Activated CD8-positive, alpha-beta T cell treated with anti-CD3 and anti-CD28 coated beads for 36 hours (primary cell): ENCODE data around the gene TAGAP. TPM values are rescaled to one million over a fixed set of nuclear protein-coding genes. Genes with fewer than 3 reads are reported as not detected.

ENCODE experiments used
- ATAC-seq: fragments of 200-7000 bp; cut with Tn5 transposase; one replicate; pipeline ENCODE4 v1.10.0; 2021; ENCODE audit warnings: mild to moderate bottlenecking, moderate library complexity
- CTCF ChIA-PET: fragments of 350-600 bp; sonication (Branson Sonifier 250); formaldehyde crosslinking; loops from one replicate; lab custom pipeline; 2021; ENCODE audit warnings: antibody characterized with exemption; lab: Charles Lee
- POLR2A ChIA-PET: fragments of 350-600 bp; sonication (Branson Sonifier 250); formaldehyde crosslinking; loops from one replicate; lab custom pipeline; 2021; ENCODE audit warnings: antibody characterized with exemption; lab: Charles Lee
- DNase-seq: peaks from one replicate; pipeline ENCODE4 v3.0.0-alpha.2; 2020
- H3K27ac Mint-ChIP-seq: one replicate; pipeline ENCODE4 v1.8.0; 2021; ENCODE audit warnings: mild to moderate bottlenecking, mixed read lengths
- H3K27me3 Mint-ChIP-seq: one replicate; pipeline ENCODE4 v1.8.0; 2021; ENCODE audit warnings: mixed read lengths
- H3K36me3 Mint-ChIP-seq: one replicate; pipeline ENCODE4 v1.8.0; 2021; ENCODE audit warnings: low read depth, mixed read lengths
- H3K4me1 Mint-ChIP-seq: one replicate; pipeline ENCODE4 v1.8.0; 2021; ENCODE audit warnings: low read depth, mixed read lengths
- H3K4me3 Mint-ChIP-seq: one replicate; pipeline ENCODE4 v1.8.0; 2021; ENCODE audit warnings: mild to moderate bottlenecking, moderate library complexity, mixed read lengths
- H3K9me3 Mint-ChIP-seq: one replicate; pipeline ENCODE4 v1.8.0; 2021; ENCODE audit warnings: mixed read lengths
- intact Hi-C: fragments of 100-400 bp; cut with micrococcal nuclease; formaldehyde crosslinking; loops from one replicate; pipeline ENCODE4 v1.10.0; 2022
- total RNA-seq, 2 experiments: library from RNA; stranded (reverse); gene quantifications; one replicate each; pipeline ENCODE4 v1.2.3, GENCODE V29; 2021
- TF ChIP-seq, protein P1 (sequence below): fragments of 200-600 bp; IDR thresholded peaks from one replicate; pipeline ENCODE4 v1.8.0; 2022; ENCODE audit warnings: antibody characterized with exemption, mild to moderate bottlenecking

TAGAP gene
- total RNA-seq, 2 experiments from 2014 or later = 112 to 113 TPM

- H3K27me3 Mint-ChIP-seq = no peaks in the 10 kb centered on the region
- ATAC-seq = no peak
- no peaks in the 10 kb centered on the region for H3K9me3 Mint-ChIP-seq
- TF ChIP-seq, protein P1, sequence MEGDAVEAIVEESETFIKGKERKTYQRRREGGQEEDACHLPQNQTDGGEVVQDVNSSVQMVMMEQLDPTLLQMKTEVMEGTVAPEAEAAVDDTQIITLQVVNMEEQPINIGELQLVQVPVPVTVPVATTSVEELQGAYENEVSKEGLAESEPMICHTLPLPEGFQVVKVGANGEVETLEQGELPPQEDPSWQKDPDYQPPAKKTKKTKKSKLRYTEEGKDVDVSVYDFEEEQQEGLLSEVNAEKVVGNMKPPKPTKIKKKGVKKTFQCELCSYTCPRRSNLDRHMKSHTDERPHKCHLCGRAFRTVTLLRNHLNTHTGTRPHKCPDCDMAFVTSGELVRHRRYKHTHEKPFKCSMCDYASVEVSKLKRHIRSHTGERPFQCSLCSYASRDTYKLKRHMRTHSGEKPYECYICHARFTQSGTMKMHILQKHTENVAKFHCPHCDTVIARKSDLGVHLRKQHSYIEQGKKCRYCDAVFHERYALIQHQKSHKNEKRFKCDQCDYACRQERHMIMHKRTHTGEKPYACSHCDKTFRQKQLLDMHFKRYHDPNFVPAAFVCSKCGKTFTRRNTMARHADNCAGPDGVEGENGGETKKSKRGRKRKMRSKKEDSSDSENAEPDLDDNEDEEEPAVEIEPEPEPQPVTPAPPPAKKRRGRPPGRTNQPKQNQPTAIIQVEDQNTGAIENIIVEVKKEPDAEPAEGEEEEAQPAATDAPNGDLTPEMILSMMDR = no peak
- peaks cover 8% of the 10 kb centered on the region for H3K36me3 Mint-ChIP-seq
- intact Hi-C loops = no loop called here
- DNase-seq = peak; percentile 39
- peak overlapping the region; percentile 55 for H3K27ac Mint-ChIP-seq
- H3K4me1 Mint-ChIP-seq = peaks cover 73% of the 10 kb centered on the region
- H3K4me3 Mint-ChIP-seq = no peak overlapping the region
- POLR2A ChIA-PET = interaction anchor here (1.2 to 19.9 kb wide), 6 partner anchors 10 to 49 kb away, joined by 3 to 327 read pairs (median 8); partner anchors contain the start of gene TAGAP
- CTCF ChIA-PET = interaction anchor here (1.3 to 1.9 kb wide), 2 partner anchors 25 to 27 kb away, joined by 3 to 4 read pairs; no protein-coding TSS in a partner anchor
These were observed 22.5 kb upstream of the TAGAP start for GRCh38 chr6:159067334-159067733.

DNA sequence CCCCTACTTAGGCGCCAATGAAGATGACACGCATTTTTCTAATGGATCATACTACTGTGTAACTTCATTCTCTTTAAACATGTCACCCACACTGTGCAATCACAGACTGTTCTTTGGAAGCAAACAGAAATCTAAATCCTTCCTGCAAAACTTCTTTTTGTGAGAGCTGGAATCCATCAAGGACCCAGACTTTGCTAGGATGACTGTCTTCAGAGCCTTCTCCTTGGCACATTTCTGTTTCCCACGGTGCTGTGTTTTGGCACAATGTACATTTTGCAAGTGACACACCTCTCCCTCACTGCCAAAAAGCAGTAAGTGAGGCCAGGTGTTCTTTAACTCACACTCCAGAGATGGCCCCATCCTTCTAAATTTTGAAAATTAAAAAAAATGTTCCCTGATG lies 21.7 kb upstream of the TAGAP start:
- ChIA-PET POLR2A (interaction anchor here (1.7 to 19.9 kb wide), 3 partner anchors 15 to 34 kb away, joined by 5 to 327 read pairs (median 216); partner anchors contain the start of gene TAGAP), CTCF (interaction anchor here (2.6 to 4.4 kb wide), 4 partner anchors 10 to 38 kb away, joined by 11 to 32 read pairs (median 28); no protein-coding TSS in a partner anchor)
- intact Hi-C loops = no loop called here
- no peak overlapping the region for H3K4me3 Mint-ChIP-seq
- H3K27ac Mint-ChIP-seq = peak overlapping the region; percentile 95
- TF ChIP-seq, protein P1 = no peak
- H3K9me3 Mint-ChIP-seq = peaks cover 5% of the 10 kb centered on the region
- H3K36me3 Mint-ChIP-seq = peaks cover 9% of the 10 kb centered on the region
- DNase-seq = no peak
- H3K27me3 Mint-ChIP-seq = no peaks in the 10 kb centered on the region
- ATAC-seq = no peak
- H3K4me1 Mint-ChIP-seq = peaks cover 73% of the 10 kb centered on the region

DNA sequence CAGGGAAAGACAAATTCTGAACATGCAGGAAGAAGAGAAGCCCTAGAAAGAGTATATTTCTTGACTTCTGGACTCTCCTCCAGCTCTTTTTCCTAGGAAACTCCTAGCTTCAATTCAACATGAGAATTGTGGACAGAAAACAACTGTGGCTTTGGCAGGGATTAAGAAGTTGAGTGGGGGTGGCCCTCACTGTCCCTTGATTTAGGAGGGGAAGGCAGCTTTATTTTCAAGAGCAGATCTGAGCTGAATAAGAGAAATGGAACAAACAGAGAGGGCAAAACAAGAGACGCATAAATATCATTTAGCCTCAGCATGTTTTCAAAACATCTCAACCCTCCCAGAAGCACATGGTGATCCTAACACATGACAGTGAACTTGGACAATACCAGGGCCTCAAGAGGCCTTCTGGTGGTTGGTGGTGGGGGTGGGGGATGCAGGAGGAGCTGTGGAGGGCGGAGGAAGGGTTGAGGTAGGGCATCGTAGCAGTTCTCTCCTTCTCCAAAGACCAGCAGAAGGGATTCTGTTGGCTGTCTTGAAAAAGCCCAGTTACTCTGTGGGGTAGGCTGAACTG lies 21.1 kb upstream of the TAGAP start:
- TF ChIP-seq, protein P1 = no peak
- intact Hi-C loops = no loop called here
- Mint-ChIP-seq H3K36me3 (peaks cover 12% of the 10 kb centered on the region), H3K4me1 (peaks cover 74% of the 10 kb centered on the region), H3K27me3 (no peaks in the 10 kb centered on the region), H3K27ac (peak overlapping the region; percentile 95), H3K9me3 (peaks cover 9% of the 10 kb centered on the region), H3K4me3 (no peak overlapping the region)
- CTCF ChIA-PET = interaction anchor here (0.7 to 4.4 kb wide), 7 partner anchors 11 to 68 kb away, joined by 3 to 32 read pairs (median 11); no protein-coding TSS in a partner anchor
- no peak for ATAC-seq
- DNase-seq = no peak
- POLR2A ChIA-PET = interaction anchor here (0.9 to 19.9 kb wide), 6 partner anchors 10 to 34 kb away, joined by 4 to 327 read pairs (median 28); partner anchors contain the start of gene TAGAP

- Mint-ChIP-seq H3K36me3 (peaks cover 16% of the 10 kb centered on the region), H3K9me3 (peaks cover 9% of the 10 kb centered on the region), H3K4me1 (peaks cover 79% of the 10 kb centered on the region), H3K27me3 (no peaks in the 10 kb centered on the region), H3K27ac (peak overlapping the region; percentile 95), H3K4me3 (peak overlapping the region; percentile 39)
- ATAC-seq (no peak), DNase-seq (no peak)
- POLR2A ChIA-PET = interaction anchor here (0.9 to 19.9 kb wide), 6 partner anchors 11 to 35 kb away, joined by 4 to 327 read pairs (median 28); partner anchors contain the start of gene TAGAP
- TF ChIP-seq, protein P1 = no peak
- intact Hi-C loops = no loop called here
- CTCF ChIA-PET = interaction anchor here (0.7 to 4.4 kb wide), 12 partner anchors 11 to 69 kb away, joined by 3 to 32 read pairs (median 4); no protein-coding TSS in a partner anchor
These were observed 20.3 kb upstream of the TAGAP start for GRCh38 chr6:159065091-159065490.
